ENCODE results near the gene RAP1GAP. TPM values are rescaled to one million over a fixed set of nuclear protein-coding genes. Genes with fewer than 3 reads are reported as not detected.
"Not testable (repeated sequence)": the region's sequence is repeated elsewhere in the genome, so short reads cannot be mapped to it uniquely, and the experiment has no call there.

The RAP1GAP gene
- total and polyA plus RNA-seq, 5 donors from 2014 or later = 0.84 TPM; not detected in 4

GRCh38 chr1:21568006-21568746, 101.0 kb downstream of the RAP1GAP start:
- H3K27ac ChIP-seq (ENCODE audit: insufficient read depth, low read length, poor library complexity, severe bottlenecking) = no peak overlapping the region
- no peaks in the 10 kb centered on the region for H3K4me1 Mint-ChIP-seq
- no peaks in the 10 kb centered on the region for H3K9me3 ChIP-seq (ENCODE audit: control insufficient read depth in 2 of 2, low read length in 2 of 2)
- H3K27me3 ChIP-seq (ENCODE audit: control insufficient read depth, insufficient read depth, low read length) = no peaks in the 10 kb centered on the region
- ATAC-seq (ENCODE audit: low read depth in 2 of 2) (no peak), DNase-seq (no peak)
- no peaks in the 10 kb centered on the region for H3K36me3 Mint-ChIP-seq
- peak overlapping the region in 1 of 3 donors; percentile 21 for H3K27ac Mint-ChIP-seq
- no peaks in the 10 kb centered on the region for H3K27me3 Mint-ChIP-seq
- H3K4me1 ChIP-seq (ENCODE audit: control insufficient read depth, insufficient read depth, low read length, poor library complexity, severe bottlenecking) = no peaks in the 10 kb centered on the region
- H3K9me3 Mint-ChIP-seq = no peaks in the 10 kb centered on the region
- H3K4me3 Mint-ChIP-seq = no peak overlapping the region
- no peak overlapping the region for H3K4me3 ChIP-seq (ENCODE audit: low read depth, low read length)
- no peaks in the 10 kb centered on the region for H3K36me3 ChIP-seq (ENCODE audit: control insufficient read depth, insufficient read depth, low read length)

- no peaks in the 10 kb centered on the region for H3K4me1 Mint-ChIP-seq
- no peaks in the 10 kb centered on the region for H3K9me3 Mint-ChIP-seq
- no peak for DNase-seq
- no peak overlapping the region for H3K27ac Mint-ChIP-seq
- ATAC-seq (ENCODE audit: low read depth in 2 of 2) = no peak
- Histone ChIP-seq H3K36me3 (ENCODE audit: control insufficient read depth, insufficient read depth, low read length) (no peaks in the 10 kb centered on the region), H3K27ac (ENCODE audit: insufficient read depth, low read length, poor library complexity, severe bottlenecking) (no peak overlapping the region), H3K9me3 (ENCODE audit: control insufficient read depth in 2 of 2, low read length in 2 of 2) (no peaks in the 10 kb centered on the region), H3K4me3 (ENCODE audit: low read depth, low read length) (no peak overlapping the region), H3K27me3 (ENCODE audit: control insufficient read depth, insufficient read depth, low read length) (no peaks in the 10 kb centered on the region), H3K4me1 (ENCODE audit: control insufficient read depth, insufficient read depth, low read length, poor library complexity, severe bottlenecking) (no peaks in the 10 kb centered on the region)
- no peak overlapping the region for H3K4me3 Mint-ChIP-seq
- H3K36me3 Mint-ChIP-seq = no peaks in the 10 kb centered on the region
- no peaks in the 10 kb centered on the region for H3K27me3 Mint-ChIP-seq
Measured at GRCh38 chr1:21567241-21568005, 101.7 kb downstream of the RAP1GAP start.

DNA sequence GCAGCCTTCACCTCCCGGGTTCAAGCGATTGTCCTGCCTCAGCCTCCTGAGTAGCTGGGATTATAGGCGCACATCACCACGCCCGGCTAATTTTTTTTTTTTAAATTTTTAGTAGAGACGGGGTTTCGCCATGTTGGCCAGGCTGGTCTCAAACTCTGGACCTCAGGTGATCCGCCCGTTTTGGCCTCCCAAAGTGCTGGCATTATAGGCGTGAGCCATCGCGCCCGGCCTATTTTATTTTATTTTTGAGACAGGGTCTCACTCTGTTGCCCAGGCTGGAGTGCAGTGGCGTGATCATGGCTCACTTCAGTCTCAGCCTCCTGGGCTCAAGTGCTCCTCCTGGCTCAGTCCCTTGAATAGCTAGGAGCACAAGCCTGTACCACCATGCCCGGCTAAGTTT, 102.8 kb downstream of the RAP1GAP start:
- ATAC-seq (ENCODE audit: low read depth in 2 of 2); H3K9me3 ChIP-seq (ENCODE audit: control insufficient read depth in 2 of 2, low read length in 2 of 2); H3K27ac Mint-ChIP-seq; H3K36me3 ChIP-seq (ENCODE audit: control insufficient read depth, insufficient read depth, low read length); H3K4me1 ChIP-seq (ENCODE audit: control insufficient read depth, insufficient read depth, low read length, poor library complexity, severe bottlenecking); H3K4me1 Mint-ChIP-seq; H3K4me3 Mint-ChIP-seq; DNase-seq; H3K27me3 ChIP-seq (ENCODE audit: control insufficient read depth, insufficient read depth, low read length); H3K27ac ChIP-seq (ENCODE audit: insufficient read depth, low read length, poor library complexity, severe bottlenecking); H3K27me3 Mint-ChIP-seq; H3K4me3 ChIP-seq (ENCODE audit: low read depth, low read length); H3K9me3 Mint-ChIP-seq; H3K36me3 Mint-ChIP-seq: not testable (repeated sequence)

DNA sequence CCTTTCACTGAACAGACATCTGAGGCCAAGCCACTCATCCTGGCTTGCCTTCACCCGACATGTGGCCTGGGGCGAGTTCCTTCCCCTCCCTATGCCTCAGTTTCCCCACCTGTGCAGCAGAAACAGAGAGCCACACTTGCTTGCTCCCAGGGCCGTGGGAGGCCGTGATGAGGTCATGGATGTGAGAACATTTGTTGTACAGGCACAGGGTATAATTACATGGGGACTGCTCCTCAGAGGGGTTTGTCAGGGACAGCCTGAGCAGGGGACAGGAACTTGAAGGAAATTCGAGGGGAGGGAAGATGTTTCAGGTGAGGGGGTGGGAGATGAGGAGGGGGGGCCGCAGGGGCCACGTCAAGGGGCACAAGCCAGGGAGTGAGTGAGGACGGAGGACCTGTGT, 103.9 kb downstream of the RAP1GAP start:
- ATAC-seq (ENCODE audit: low read depth in 2 of 2) = no peak
- Histone ChIP-seq H3K4me3 (ENCODE audit: low read depth, low read length) (no peak overlapping the region), H3K27ac (ENCODE audit: insufficient read depth, low read length, poor library complexity, severe bottlenecking) (no peak overlapping the region), H3K9me3 (ENCODE audit: control insufficient read depth in 2 of 2, low read length in 2 of 2) (no peaks in the 10 kb centered on the region), H3K27me3 (ENCODE audit: control insufficient read depth, insufficient read depth, low read length) (no peaks in the 10 kb centered on the region), H3K4me1 (ENCODE audit: control insufficient read depth, insufficient read depth, low read length, poor library complexity, severe bottlenecking) (no peaks in the 10 kb centered on the region), H3K36me3 (ENCODE audit: control insufficient read depth, insufficient read depth, low read length) (no peaks in the 10 kb centered on the region)
- Mint-ChIP-seq H3K27ac (no peak overlapping the region), H3K9me3 (no peaks in the 10 kb centered on the region), H3K36me3 (no peaks in the 10 kb centered on the region), H3K4me3 (no peak overlapping the region), H3K4me1 (no peaks in the 10 kb centered on the region), H3K27me3 (no peaks in the 10 kb centered on the region)
- no peak for DNase-seq

GRCh38 chr1:21564521-21565095, 104.5 kb downstream of the RAP1GAP start:
- no peak overlapping the region for H3K4me3 Mint-ChIP-seq
- H3K27ac Mint-ChIP-seq = peak overlapping the region in 1 of 3 donors; percentile 49
- H3K36me3 ChIP-seq (ENCODE audit: control insufficient read depth, insufficient read depth, low read length) = no peaks in the 10 kb centered on the region
- no peaks in the 10 kb centered on the region for H3K36me3 Mint-ChIP-seq
- H3K4me3 ChIP-seq (ENCODE audit: low read depth, low read length) = no peak overlapping the region
- H3K27ac ChIP-seq (ENCODE audit: insufficient read depth, low read length, poor library complexity, severe bottlenecking) = no peak overlapping the region
- H3K9me3 ChIP-seq (ENCODE audit: control insufficient read depth in 2 of 2, low read length in 2 of 2) = no peaks in the 10 kb centered on the region
- no peak for DNase-seq
- no peak for ATAC-seq (ENCODE audit: low read depth in 2 of 2)
- no peaks in the 10 kb centered on the region for H3K4me1 Mint-ChIP-seq
- no peaks in the 10 kb centered on the region for H3K27me3 ChIP-seq (ENCODE audit: control insufficient read depth, insufficient read depth, low read length)
- H3K4me1 ChIP-seq (ENCODE audit: control insufficient read depth, insufficient read depth, low read length, poor library complexity, severe bottlenecking) = no peaks in the 10 kb centered on the region
- no peaks in the 10 kb centered on the region for H3K9me3 Mint-ChIP-seq
- peaks cover 5% of the 10 kb centered on the region for H3K27me3 Mint-ChIP-seq

GRCh38 chr1:21563971-21564370, 105.2 kb downstream of the RAP1GAP start:
- H3K9me3 ChIP-seq (ENCODE audit: control insufficient read depth in 2 of 2, low read length in 2 of 2) = no peaks in the 10 kb centered on the region
- H3K4me1 ChIP-seq (ENCODE audit: control insufficient read depth, insufficient read depth, low read length, poor library complexity, severe bottlenecking) = no peaks in the 10 kb centered on the region
- no peaks in the 10 kb centered on the region for H3K36me3 ChIP-seq (ENCODE audit: control insufficient read depth, insufficient read depth, low read length)
- H3K27ac ChIP-seq (ENCODE audit: insufficient read depth, low read length, poor library complexity, severe bottlenecking) = no peak overlapping the region
- Mint-ChIP-seq H3K27me3 (peaks cover 5% of the 10 kb centered on the region), H3K27ac (no peak overlapping the region), H3K4me3 (no peak overlapping the region), H3K9me3 (no peaks in the 10 kb centered on the region), H3K4me1 (no peaks in the 10 kb centered on the region), H3K36me3 (no peaks in the 10 kb centered on the region)
- H3K27me3 ChIP-seq (ENCODE audit: control insufficient read depth, insufficient read depth, low read length) = no peaks in the 10 kb centered on the region
- no peak overlapping the region for H3K4me3 ChIP-seq (ENCODE audit: low read depth, low read length)
- no peak for ATAC-seq (ENCODE audit: low read depth in 2 of 2)
- DNase-seq = no peak

GRCh38 chr1:21562896-21563295, 106.3 kb downstream of the RAP1GAP start:
- no peak overlapping the region for H3K4me3 Mint-ChIP-seq
- H3K9me3 Mint-ChIP-seq = no peaks in the 10 kb centered on the region
- Histone ChIP-seq H3K4me3 (ENCODE audit: low read depth, low read length) (no peak overlapping the region), H3K36me3 (ENCODE audit: control insufficient read depth, insufficient read depth, low read length) (no peaks in the 10 kb centered on the region), H3K9me3 (ENCODE audit: control insufficient read depth in 2 of 2, low read length in 2 of 2) (no peaks in the 10 kb centered on the region), H3K27ac (ENCODE audit: insufficient read depth, low read length, poor library complexity, severe bottlenecking) (no peak overlapping the region), H3K27me3 (ENCODE audit: control insufficient read depth, insufficient read depth, low read length) (no peaks in the 10 kb centered on the region), H3K4me1 (ENCODE audit: control insufficient read depth, insufficient read depth, low read length, poor library complexity, severe bottlenecking) (no peaks in the 10 kb centered on the region)
- ATAC-seq (ENCODE audit: low read depth in 2 of 2) (no peak), DNase-seq (no peak)
- H3K27me3 Mint-ChIP-seq = peaks cover 5% of the 10 kb centered on the region
- no peak overlapping the region for H3K27ac Mint-ChIP-seq
- no peaks in the 10 kb centered on the region for H3K4me1 Mint-ChIP-seq
- H3K36me3 Mint-ChIP-seq = no peaks in the 10 kb centered on the region
